Natural killer cell treated with Interleukin-12 subunit alpha and Interleukin-12 subunit beta and Interleukin-15 and Interleukin-18, amount 100 ng/mL, for 72 hours (primary cell): ENCODE measurements around the gene PER2. TPM values are rescaled to one million over a fixed set of nuclear protein-coding genes. Genes with fewer than 3 reads are reported as not detected.

Source experiments
- ATAC-seq, 2 donors: fragments of 150-1000 bp; cut with Tn5 transposase in 1 of 2; sonication (Bioruptor Pico), chemical (Tn5 transposase) in 1 of 2; 2 replicates each; pipeline ENCODE4 v1.10.0; 2021
- DNase-seq: peaks from one replicate; pipeline ENCODE4 v3.0.0; 2022; ENCODE audit warnings: low spot score
- H3K27ac Mint-ChIP-seq, 2 donors: 1 replicate in 1 of 2; 2 replicates in 1 of 2; pipeline ENCODE4 v1.8.0; 2022; ENCODE audit warnings: mixed read lengths in 2 of 2, mild to moderate bottlenecking in 1 of 2, moderate library complexity in 1 of 2
- H3K27me3 Mint-ChIP-seq, 2 donors: 1 replicate in 1 of 2; 2 replicates in 1 of 2; pipeline ENCODE4 v1.8.0; 2022; ENCODE audit warnings: mixed read lengths in 2 of 2
- H3K36me3 Mint-ChIP-seq: one replicate; pipeline ENCODE4 v1.8.0; 2022; ENCODE audit warnings: mixed read lengths
- H3K4me1 Mint-ChIP-seq, 2 donors: 1 replicate in 1 of 2; 2 replicates in 1 of 2; pipeline ENCODE4 v1.8.0; 2022; ENCODE audit warnings: low read depth in 2 of 2, mixed read lengths in 2 of 2, mild to moderate bottlenecking in 1 of 2
- H3K4me3 Mint-ChIP-seq: one replicate; pipeline ENCODE4 v1.8.0; 2022; ENCODE audit warnings: mixed read lengths
- H3K9me3 Mint-ChIP-seq: 2 replicates; pipeline ENCODE4 v1.8.0; 2022; ENCODE audit warnings: mixed read lengths
- total RNA-seq, 2 donors: library from RNA; stranded (reverse); gene quantifications; one replicate each; pipeline ENCODE4 v1.2.3, GENCODE V29; 2022

PER2 gene
- total RNA-seq, 2 donors from 2014 or later: 13.8 to 18.4 TPM

- Mint-ChIP-seq H3K9me3 (no peaks in the 10 kb centered on the region), H3K27me3 (no peaks in the 10 kb centered on the region), H3K4me1 (peaks cover 4 to 6% of the 10 kb centered on the region in 2 donors), H3K27ac (no peak overlapping the region), H3K4me3 (no peak overlapping the region), H3K36me3 (no peaks in the 10 kb centered on the region)
- no peak for ATAC-seq
- DNase-seq: peak; percentile 22
These were observed 27.5 kb downstream of the PER2 start for GRCh38 chr2:238260883-238261282.

GRCh38 chr2:238259061-238260020 lies 29.1 kb downstream of the PER2 start:
- Mint-ChIP-seq H3K9me3 (no peaks in the 10 kb centered on the region), H3K4me3 (no peak overlapping the region), H3K36me3 (no peaks in the 10 kb centered on the region), H3K27me3 (no peaks in the 10 kb centered on the region), H3K4me1 (peaks cover 4 to 6% of the 10 kb centered on the region in 2 donors), H3K27ac (no peak overlapping the region)
- ATAC-seq (no peak), DNase-seq (peak; percentile 53)

- ATAC-seq (no peak), DNase-seq (peak; percentile 51)
- Mint-ChIP-seq H3K4me1 (no peaks in the 10 kb centered on the region), H3K4me3 (no peak overlapping the region), H3K27ac (no peak overlapping the region), H3K36me3 (no peaks in the 10 kb centered on the region), H3K27me3 (no peaks in the 10 kb centered on the region), H3K9me3 (no peaks in the 10 kb centered on the region)
These were observed 30.4 kb downstream of the PER2 start for GRCh38 chr2:238257786-238258700.

- H3K4me3 Mint-ChIP-seq: no peak overlapping the region
- peak; percentile 73 for DNase-seq
- H3K27ac Mint-ChIP-seq: no peak overlapping the region
- no peaks in the 10 kb centered on the region for H3K27me3 Mint-ChIP-seq
- peak; percentile 81 to 86 for ATAC-seq
- no peaks in the 10 kb centered on the region for H3K36me3 Mint-ChIP-seq
- H3K4me1 Mint-ChIP-seq: no peaks in the 10 kb centered on the region
- no peaks in the 10 kb centered on the region for H3K9me3 Mint-ChIP-seq
These were observed 31.8 kb downstream of the PER2 start for GRCh38 chr2:238256594-238257104.

- DNase-seq (no peak), ATAC-seq (no peak)
- Mint-ChIP-seq H3K27me3 (no peaks in the 10 kb centered on the region), H3K9me3 (no peaks in the 10 kb centered on the region), H3K4me3 (no peak overlapping the region), H3K27ac (no peak overlapping the region), H3K36me3 (no peaks in the 10 kb centered on the region), H3K4me1 (no peaks in the 10 kb centered on the region)
These were observed 32.3 kb downstream of the PER2 start for GRCh38 chr2:238256111-238256510.

GRCh38 chr2:238255636-238256035 lies 32.8 kb downstream of the PER2 start:
- Mint-ChIP-seq H3K27ac (no peak overlapping the region), H3K4me3 (no peak overlapping the region), H3K9me3 (no peaks in the 10 kb centered on the region), H3K27me3 (no peaks in the 10 kb centered on the region), H3K36me3 (no peaks in the 10 kb centered on the region), H3K4me1 (no peaks in the 10 kb centered on the region)
- DNase-seq (peak; percentile 53), ATAC-seq (no peak)

- DNase-seq: no peak
- no peaks in the 10 kb centered on the region for H3K9me3 Mint-ChIP-seq
- no peaks in the 10 kb centered on the region for H3K36me3 Mint-ChIP-seq
- no peaks in the 10 kb centered on the region for H3K4me1 Mint-ChIP-seq
- H3K4me3 Mint-ChIP-seq: no peak overlapping the region
- H3K27ac Mint-ChIP-seq: no peak overlapping the region
- no peaks in the 10 kb centered on the region for H3K27me3 Mint-ChIP-seq
- no peak for ATAC-seq
These were observed 33.3 kb downstream of the PER2 start for GRCh38 chr2:238255151-238255551.

- H3K36me3 Mint-ChIP-seq: no peaks in the 10 kb centered on the region
These were observed 34.2 kb downstream of the PER2 start for GRCh38 chr2:238254095-238254723.

GRCh38 chr2:238252766-238253630 lies 35.4 kb downstream of the PER2 start:
- Mint-ChIP-seq H3K4me1 (no peaks in the 10 kb centered on the region), H3K27me3 (no peaks in the 10 kb centered on the region), H3K4me3 (no peak overlapping the region), H3K9me3 (no peaks in the 10 kb centered on the region), H3K27ac (no peak overlapping the region), H3K36me3 (no peaks in the 10 kb centered on the region)
- DNase-seq (peak; percentile 29), ATAC-seq (no peak)

More at GRCh38 chr2:238254095-238254723, 34.2 kb downstream of the PER2 start:
- Mint-ChIP-seq H3K4me1 (no peaks in the 10 kb centered on the region), H3K4me3 (no peak overlapping the region), H3K9me3 (no peaks in the 10 kb centered on the region), H3K27me3 (no peaks in the 10 kb centered on the region), H3K27ac (no peak overlapping the region)
- DNase-seq: peak; percentile 51
- no peak for ATAC-seq

GRCh38 chr2:238251986-238252385 lies 36.4 kb downstream of the PER2 start:
- no peak overlapping the region for H3K27ac Mint-ChIP-seq
- H3K27me3 Mint-ChIP-seq: no peaks in the 10 kb centered on the region
- H3K36me3 Mint-ChIP-seq: no peaks in the 10 kb centered on the region
- no peaks in the 10 kb centered on the region for H3K9me3 Mint-ChIP-seq
- H3K4me3 Mint-ChIP-seq: no peak overlapping the region
- H3K4me1 Mint-ChIP-seq: no peaks in the 10 kb centered on the region
- ATAC-seq: no peak
- no peak for DNase-seq

GRCh38 chr2:238251331-238251730 lies 37.1 kb downstream of the PER2 start:
- no peaks in the 10 kb centered on the region for H3K4me1 Mint-ChIP-seq
- no peak for DNase-seq
- no peaks in the 10 kb centered on the region for H3K27me3 Mint-ChIP-seq
- no peaks in the 10 kb centered on the region for H3K36me3 Mint-ChIP-seq
- no peak overlapping the region for H3K4me3 Mint-ChIP-seq
- ATAC-seq: no peak
- H3K9me3 Mint-ChIP-seq: no peaks in the 10 kb centered on the region
- H3K27ac Mint-ChIP-seq: no peak overlapping the region

GRCh38 chr2:238250896-238251295 lies 37.5 kb downstream of the PER2 start:
- no peaks in the 10 kb centered on the region for H3K36me3 Mint-ChIP-seq
- ATAC-seq: no peak
- no peak overlapping the region for H3K4me3 Mint-ChIP-seq
- H3K27me3 Mint-ChIP-seq: no peaks in the 10 kb centered on the region
- no peaks in the 10 kb centered on the region for H3K4me1 Mint-ChIP-seq
- H3K9me3 Mint-ChIP-seq: no peaks in the 10 kb centered on the region
- no peak overlapping the region for H3K27ac Mint-ChIP-seq
- no peak for DNase-seq
